GM15510 (cell line): Measurements from ENCODE around the gene ZC3H7B.

ENCODE experiments used
- POLR2A ChIP-seq: IDR thresholded peaks from 3 replicates; pipeline ENCODE4 v1.6.1; 2011; ENCODE audit warnings: borderline replicate concordance; ENCODE audit not compliant: insufficient read length; ENCODE audit errors: extremely low read depth

Gene ZC3H7B

DNA sequence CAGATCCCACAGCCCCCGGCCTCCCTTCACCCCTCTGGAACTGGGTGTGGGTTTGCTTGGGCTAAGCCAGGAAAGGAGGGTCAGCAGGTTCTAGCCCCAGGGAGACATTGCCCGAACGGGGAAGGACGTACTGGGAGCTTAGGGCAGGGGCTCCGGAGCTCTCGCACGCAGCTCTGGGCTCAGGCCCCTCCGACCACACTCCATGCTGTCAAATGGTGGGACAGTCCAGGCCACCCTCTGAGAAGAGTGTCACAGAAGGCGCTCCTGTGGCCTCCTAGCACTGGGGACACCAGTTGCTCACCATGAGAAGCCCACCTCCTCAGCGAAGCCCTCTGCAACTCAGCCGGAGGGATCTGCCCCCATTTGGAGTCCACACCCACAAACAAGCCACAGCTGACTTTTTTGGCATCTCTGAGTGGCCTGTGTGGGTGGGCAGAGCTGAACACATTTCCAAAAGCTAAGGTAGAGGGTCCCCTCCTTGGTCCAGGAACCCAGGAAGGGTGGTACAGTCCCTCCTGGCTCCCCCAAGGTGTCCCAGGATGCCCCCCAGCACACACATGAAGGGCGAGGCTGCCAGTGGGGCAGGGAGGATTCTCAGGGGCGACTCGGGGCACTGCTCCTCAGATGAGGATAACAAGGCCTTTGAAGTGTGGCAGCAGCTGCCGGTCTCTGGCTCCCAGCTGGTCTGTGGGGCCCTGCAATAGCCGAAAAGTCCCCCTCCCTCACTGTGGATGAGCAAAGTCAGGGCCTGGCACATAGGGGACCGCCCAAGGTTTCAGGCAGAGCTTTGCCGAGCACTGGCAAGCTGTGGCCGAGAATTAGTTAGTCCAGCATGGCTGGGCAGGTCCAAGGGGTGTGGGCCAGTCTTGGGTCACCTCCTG, 67.5 kb downstream of the ZC3H7B start:
- no peak for TF ChIP-seq POLR2A

DNA sequence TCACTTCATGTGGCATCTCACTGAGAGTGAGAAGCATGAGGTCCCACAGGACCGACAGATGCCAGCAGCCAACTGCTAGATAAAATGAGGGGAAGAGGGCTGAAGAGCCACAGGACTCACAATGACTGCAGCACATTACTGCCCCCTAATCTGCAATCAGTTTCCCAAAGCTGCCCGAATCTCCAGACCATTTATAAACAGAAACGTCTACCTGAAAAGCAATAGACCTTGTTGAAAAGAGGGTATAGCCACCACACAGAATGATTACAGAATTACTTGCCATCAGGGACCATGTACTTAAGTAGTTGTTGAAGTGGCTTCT, 68.1 kb downstream of the ZC3H7B start:
- no peak for TF ChIP-seq POLR2A

DNA sequence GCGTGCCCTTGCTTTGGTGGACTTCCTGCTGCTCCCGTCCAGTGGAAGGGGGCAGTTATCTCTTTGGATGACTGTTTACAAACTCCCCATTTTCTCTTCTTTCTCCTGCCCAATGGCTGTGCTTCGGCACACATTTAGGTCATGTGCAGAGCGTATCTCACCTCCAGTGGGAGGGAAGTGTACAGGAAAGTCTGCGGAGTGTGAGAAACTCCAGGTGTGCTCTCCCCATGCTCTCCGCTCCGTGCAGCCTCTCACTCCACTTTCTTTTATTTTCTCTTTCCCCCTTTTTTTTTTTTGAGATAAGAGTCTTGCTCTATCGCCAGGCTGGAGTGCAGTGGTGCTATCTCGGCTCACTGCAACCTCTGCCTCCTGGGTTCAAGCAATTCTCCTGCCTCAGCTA, 68.5 kb downstream of the ZC3H7B start:
- TF ChIP-seq POLR2A: no peak

DNA sequence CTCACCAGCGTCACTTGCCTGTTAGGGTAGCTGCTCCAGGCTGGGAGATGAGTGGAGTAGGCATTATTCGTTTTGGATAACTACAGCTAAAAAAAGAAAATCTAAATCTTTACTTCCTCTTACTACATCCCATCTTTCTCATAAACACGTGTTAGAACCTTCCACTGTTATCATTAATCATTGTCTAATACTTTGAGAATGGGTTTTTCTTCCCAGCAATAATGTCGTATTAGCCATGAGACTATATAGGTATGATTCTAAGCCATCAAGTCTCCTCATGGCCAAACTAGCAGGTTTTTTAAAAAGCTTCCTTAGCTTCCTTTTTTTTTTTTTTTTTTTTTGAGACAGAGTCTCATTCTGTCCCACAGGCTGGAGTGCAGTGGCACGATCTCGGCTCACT, 76.5 kb downstream of the ZC3H7B start:
- TF ChIP-seq POLR2A: no peak

DNA sequence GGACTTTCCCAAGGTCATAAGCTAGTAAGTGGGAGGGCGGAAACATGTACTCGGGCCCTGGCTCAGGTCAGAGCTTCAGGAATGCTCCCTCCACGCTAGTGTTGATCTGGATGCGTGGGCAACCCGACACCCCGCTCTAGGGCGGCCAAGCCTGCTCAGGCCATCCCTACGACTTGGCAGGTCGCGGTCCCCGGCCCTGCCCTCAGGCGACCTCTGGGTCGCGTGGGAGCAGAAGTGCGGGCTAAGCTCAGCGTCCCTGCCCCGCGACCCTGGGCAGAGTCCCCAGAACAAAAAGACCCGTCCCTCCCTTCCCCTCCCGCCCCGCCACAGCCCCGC, 79.6 kb downstream of the ZC3H7B start:
- peak; percentile 28 for TF ChIP-seq POLR2A

DNA sequence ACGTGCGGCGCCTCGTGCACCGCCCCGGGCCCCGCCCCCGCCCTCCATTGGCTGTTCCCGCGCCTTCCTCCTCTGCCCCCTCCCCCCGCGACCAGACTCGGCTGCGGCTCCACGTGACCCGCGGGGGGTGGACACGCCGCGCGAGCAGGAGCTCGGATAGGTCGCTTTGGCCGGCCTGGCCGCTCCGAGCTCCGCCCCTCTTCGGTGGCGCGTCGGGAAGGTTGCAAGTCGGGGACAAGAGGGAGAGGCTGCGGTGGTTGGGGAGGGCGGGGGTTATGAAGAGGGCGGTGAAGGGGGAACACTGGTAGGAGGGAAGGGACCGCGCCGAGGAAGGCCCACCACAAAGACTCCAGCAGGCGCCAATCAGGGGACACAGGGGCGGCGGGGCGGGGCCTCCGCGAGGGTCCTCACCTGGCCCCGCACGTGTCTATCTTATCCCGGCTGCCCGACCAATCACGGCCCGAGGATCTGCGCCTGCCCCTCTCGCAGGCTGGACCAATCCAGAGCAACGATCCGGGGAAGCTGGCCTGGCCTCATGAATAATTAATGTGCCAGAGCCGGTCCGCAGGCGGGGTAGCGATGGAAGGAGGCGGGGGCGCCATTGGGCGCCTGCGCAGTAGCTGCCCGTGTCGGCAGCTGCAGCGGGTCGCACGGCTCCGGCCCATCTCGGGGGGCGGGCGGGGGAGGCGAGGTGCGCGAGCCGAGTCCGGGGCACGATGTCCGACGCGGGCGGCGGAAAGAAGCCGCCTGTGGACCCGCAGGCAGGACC, 80.2 kb downstream of the ZC3H7B start, which contains the start of gene TEF:
Gene TEF, plus strand, starts transcription at position 614 of the 769 bp plus-strand sequence. Its CDS starts 103 bp downstream, at position 717.
- no peak for TF ChIP-seq POLR2A

DNA sequence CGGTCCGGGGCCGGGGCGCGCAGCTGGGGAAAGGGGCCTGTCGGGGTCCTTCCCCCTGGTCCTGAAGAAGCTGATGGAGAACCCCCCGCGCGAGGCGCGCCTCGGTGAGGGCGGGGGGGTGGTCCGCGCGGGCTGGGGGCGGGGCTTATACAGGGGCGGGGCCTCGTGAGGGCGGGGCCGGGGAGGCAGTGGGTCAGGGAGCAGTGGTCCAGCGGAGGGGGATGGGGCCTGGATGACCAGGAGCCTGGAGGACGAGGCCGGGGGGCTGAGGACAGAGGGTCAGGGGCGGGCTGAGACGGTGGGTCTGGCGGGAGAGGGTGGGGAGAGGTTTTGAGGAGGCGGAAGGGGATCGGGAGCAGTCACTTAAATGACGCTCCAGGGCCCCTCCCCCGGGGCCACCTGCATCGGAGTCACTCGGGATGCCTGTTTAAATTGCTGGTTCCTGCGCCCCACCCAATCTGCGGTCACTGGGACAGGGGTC, 80.8 kb downstream of the ZC3H7B start:
- no peak for TF ChIP-seq POLR2A

DNA sequence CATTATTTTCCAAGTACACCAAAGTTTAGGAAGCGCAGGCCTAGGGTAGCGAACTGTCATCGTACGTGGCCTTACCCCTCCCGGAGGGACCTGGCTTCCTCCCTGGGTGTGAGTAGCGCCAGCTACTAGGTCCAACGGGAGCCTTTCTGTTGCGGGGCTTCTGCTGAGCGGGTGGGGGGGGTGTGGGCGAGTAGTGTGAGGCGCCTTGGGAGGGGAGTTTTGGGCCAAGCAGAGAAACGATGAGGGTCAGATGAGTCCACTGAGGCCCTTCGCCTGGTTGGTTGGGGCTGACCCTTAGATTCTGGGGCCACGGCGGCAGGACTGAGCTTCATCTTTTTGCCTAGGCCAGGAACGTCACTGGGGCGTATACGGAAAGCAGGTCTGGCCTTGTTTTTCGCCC, 81.3 kb downstream of the ZC3H7B start:
- TF ChIP-seq POLR2A: no peak

DNA sequence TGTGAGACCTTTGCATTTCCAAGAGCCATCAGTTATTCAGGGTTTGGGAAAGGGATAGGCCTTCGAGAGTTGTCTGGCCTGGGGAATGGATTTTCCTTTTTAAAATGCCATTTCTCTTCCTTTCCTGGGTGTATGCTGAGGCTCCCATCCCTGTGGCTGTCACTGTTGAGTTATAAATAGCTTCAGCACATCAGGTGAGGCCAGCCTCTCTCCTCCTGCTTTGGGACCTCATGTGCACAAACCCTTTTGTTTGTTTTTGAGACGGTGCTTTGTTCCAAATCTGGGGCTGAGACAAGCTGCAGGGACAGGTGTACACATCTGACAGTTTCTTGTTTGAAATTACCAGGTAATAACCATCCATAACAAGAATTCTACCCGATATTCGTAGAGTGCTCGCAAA, 81.8 kb downstream of the ZC3H7B start:
- TF ChIP-seq POLR2A: no peak

DNA sequence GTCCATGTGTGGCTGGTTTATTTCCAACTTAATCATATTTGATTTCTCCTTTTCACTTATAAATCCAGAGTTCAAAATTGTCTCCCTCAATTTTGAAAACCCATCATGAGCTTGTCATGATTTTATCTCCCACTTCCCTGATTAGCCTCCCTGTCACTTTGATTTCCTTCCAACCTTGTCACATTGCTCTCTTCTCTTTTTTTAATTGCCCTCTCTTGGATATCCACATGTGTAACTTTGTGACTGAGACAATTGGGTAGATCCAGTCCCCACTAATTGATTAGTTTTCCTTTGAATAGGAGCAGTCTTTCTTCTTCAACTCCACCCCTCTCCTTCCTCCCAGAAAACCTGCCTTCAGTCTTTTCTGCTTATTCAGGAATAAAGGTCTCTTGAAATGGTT, 82.8 kb downstream of the ZC3H7B start:
- no peak for TF ChIP-seq POLR2A

DNA sequence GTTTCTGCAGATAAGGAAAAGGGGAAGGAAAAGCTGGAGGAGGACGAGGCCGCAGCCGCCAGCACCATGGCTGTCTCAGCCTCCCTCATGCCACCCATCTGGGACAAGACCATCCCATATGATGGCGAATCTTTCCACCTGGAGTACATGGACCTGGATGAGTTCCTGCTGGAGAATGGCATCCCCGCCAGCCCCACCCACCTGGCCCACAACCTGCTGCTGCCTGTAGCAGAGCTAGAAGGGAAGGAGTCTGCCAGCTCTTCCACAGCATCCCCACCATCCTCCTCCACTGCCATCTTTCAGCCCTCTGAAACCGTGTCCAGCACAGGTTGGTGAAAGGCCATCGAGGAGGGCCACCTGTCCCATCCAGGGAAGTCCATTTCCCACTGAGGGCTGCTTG, 86.0 kb downstream of the ZC3H7B start:
- TF ChIP-seq POLR2A: no peak

DNA sequence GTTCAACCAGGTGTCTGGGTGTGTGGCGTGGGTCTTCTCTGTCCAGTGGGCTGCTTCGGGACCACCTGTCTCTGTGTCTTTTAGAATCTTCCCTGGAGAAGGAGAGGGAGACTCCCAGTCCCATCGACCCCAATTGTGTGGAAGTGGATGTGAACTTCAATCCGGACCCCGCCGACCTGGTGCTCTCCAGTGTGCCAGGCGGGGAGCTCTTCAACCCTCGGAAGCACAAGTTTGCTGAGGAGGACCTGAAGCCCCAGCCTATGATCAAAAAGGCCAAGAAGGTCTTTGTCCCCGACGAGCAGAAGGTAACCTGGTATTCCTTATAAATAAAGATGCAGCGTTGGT, 92.7 kb downstream of the ZC3H7B start:
- no peak for TF ChIP-seq POLR2A

DNA sequence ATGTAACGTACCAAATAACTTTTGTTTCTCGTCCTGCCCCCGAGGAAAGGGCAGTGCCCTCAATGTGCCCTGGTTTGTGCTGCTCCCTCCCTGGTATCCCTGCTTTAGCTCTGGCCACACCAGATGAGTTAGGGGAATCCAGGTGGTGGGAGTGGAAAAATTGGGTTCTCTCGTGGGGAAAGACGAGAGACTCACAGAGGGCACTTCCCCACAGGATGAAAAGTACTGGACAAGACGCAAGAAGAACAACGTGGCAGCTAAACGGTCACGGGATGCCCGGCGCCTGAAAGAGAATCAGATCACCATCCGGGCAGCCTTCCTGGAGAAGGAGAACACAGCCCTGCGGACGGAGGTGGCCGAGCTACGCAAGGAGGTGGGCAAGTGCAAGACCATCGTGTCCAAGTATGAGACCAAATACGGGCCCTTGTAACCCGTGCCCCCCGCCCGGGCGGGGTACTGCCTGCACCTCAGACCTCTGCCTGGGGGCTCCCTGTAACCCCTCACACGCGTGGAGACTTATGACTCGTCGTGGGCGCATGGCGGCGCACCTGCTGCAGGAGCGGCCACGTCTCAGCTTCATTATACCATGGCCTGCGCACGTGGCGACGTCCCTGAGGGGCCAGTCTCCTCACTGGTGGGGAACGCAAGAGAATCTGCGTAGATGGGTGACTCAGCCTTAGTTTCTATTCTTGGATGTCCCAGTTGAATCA, 94.4 kb downstream of the ZC3H7B start:
- no peak for TF ChIP-seq POLR2A

DNA sequence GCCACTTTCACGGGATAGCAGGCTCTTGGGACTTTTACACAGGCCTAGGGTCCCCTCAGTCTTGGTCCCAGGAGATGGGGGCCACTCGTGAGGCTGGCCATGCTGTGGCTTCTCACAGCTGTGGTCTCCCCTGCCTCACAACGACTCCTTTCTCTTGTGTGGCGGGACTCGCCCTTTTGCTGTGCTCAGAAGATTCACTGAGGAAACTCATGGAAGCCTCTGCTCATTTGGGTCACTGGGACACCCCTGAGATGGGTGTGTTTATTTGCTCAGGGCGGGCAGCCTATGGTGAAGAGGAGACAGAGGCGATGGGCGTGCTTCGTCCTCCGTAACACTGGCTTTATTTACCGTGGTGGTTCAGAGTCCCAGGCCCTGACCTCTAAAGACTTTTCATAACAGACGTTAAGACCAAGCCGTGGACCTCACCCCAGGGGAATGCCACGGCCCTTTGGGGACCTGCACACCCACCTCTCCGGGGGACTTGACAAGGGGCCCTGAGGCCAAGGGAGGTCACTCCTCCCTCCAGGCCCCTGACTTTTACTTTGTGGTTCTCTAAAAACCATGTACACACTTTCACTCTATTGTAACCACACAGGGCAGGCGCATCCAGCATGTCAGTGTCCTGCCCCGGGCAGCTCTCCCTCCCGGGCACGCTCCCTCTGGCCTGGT, 96.0 kb downstream of the ZC3H7B start:
- no peak for TF ChIP-seq POLR2A

DNA sequence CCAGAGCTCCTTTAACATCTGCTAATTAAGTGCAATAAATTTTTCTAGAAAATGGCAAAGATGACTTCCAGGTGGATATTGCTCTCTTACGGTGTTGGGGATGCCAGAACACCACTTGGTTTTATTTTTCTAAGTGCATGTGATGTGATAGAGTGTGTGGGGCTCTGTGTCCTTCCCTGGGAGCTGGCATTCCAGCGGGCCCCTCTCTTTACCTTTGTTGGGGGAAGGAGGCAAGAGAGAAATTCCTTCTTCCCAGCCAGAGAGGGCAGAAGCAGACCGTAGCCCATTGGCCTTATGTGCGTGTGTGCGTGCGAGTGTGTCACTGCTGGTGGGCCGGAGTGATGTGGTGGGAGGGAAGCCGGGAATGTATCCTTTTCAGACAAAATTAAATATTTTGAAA, 97.6 kb downstream of the ZC3H7B start:
- TF ChIP-seq POLR2A: no peak

DNA sequence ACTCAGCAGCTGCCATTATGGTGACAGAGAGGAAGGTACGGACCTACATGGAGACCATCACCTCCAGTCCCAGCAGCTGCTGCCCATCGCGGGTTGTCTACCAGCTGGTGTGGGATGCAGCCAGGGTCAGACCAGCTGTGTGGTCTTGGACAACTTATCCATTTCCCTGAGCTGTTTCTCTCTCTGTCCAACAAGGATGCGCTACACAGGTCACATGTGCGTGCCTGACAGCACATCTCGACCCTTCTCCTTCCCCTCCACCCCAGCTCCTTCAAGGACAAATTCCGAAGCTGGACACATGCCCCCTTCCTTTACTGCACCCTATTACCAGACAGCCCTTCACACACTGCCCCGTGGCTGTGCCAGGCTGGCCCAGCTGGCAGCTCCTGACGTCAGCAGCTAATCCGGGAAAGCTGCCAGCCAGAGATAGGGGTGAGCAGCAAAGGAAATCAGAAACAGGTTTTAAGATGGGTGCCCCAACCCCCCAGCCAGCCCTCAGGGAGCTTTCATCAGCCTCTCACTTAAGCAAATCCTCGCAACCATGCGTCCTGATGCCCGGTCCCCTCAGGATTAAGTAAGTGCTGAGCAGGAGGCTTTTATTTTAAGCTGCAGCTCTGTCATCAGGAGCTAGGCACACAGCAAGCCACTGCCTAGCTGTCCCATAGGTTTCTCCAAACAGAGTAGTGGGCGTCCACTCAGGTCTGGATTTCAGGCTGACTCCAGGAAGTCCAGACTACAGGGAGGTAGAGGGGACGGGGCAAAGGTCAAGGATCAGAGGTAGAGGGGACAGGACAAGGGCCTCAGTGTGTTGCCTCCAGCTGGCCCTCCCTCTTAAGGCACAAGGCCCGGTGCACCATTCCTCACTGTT, 100.7 kb downstream of the ZC3H7B start:
- no peak for TF ChIP-seq POLR2A
